ENCODE measurements around the gene DPH5. TPM values are rescaled to one million over a fixed set of nuclear protein-coding genes. Genes with fewer than 3 reads are reported as not detected.

Gene DPH5, protein sequence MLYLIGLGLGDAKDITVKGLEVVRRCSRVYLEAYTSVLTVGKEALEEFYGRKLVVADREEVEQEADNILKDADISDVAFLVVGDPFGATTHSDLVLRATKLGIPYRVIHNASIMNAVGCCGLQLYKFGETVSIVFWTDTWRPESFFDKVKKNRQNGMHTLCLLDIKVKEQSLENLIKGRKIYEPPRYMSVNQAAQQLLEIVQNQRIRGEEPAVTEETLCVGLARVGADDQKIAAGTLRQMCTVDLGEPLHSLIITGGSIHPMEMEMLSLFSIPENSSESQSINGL
- total RNA-seq (10 to 100 TPM; 30.6 to 44.3 (median 36.0) TPM), polyA plus RNA-seq (10 to 100 TPM; 26.3 to 29.0 TPM)
- long read RNA-seq, donor 1, transcript DPH5-203 (8 exons, 1,316 nt), result major isoform, 31 of 43 reads
- long read RNA-seq, donor 1, partial matches to known transcripts, result 0 of 43 reads
- long read RNA-seq, donor 1, other reads (novel, unspliced or antisense), result 8 of 43 reads
- long read RNA-seq, donor 2, transcript DPH5-203 (8 exons, 1,316 nt), result major isoform, 28 of 43 reads
- long read RNA-seq, donor 2, partial matches to known transcripts, result 0 of 43 reads
- long read RNA-seq, donor 2, other reads (novel, unspliced or antisense), result 8 of 43 reads
- long read RNA-seq, donor 3, transcript DPH5-211 (8 exons, 1,034 nt), result minor isoform, 6 of 102 reads
- long read RNA-seq, donor 3, transcript DPH5-201 (8 exons, 1,143 nt), result minor isoform, 5 of 102 reads
- long read RNA-seq, donor 3, transcript DPH5-203 (8 exons, 1,316 nt), result major isoform, 70 of 102 reads
- long read RNA-seq, donor 3, partial matches to known transcripts, result 1 of 102 reads
- long read RNA-seq, donor 3, other reads (novel, unspliced or antisense), result 20 of 102 reads

DNA sequence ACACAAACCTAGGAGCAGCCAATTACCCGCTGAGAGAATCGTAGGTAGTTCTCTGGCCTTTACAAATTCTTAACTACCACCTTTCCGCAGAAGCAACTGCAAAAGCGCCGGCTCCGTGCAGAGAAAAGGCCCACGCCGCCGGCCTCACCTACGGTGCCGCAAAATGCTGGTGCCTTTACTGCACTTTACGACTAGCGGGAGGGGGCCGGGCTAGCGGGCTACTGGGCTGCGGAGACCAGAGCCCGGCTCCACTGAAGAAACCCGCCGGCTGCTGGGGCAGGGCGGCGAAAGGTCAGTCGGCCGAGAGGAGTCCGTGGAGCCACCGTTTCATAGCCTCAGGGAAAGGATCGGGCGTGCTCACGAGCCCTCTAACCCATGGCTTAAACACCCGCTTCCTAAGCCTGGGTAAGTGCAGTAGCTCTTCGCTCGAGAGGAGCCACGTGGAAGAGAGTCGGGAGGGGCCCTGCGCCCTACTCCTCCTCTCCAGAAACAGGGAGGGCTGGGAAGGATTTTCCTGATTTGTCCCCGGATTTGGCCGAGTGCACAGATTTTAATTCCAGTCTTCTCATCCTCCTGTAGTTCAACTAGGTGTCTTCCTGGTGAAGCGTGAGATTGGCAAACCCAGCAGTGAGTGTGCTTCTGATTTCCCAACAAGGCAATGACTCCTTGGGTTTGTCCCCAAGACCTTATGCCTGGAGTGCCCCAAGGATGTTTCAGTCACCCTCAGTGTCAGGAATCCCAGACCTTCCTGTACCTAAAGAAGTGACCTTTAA lies at the start of gene DPH5:
DPH5 (minus strand) TSS at position 128 of the 773 bp plus-strand sequence. CDS start 341 bp downstream, outside the sequence.
- Histone ChIP-seq H3K27ac (peak within 1 kb of the TSS; percentile 42 to 93 (median 88)), H3K9me3 (no peaks in the 10 kb centered on the region), H3K27me3 (no peaks in the 10 kb centered on the region), H3K36me3 (peaks cover 0 to 22% (median 0%) of the 10 kb centered on the region in 9 donors), H3K4me3 (peak within 1 kb of the TSS; percentile 48 to 85 (median 71)), H3K4me1 (peaks cover 2 to 44% (median 23%) of the 10 kb centered on the region in 9 donors)
- WGBS, 2 donors, result 1% methylated on average over 37 of the region's 37 CpGs
- intact Hi-C loops (cut with DNase I), result loop anchor here in 8 of 10 donors (2.0 to 10.0 kb wide), 9 partner anchors 81 to 261 kb away; partner anchors contain the start of gene S1PR1 (in 4 of the 8)
- TF ChIP-seq, protein P1, sequence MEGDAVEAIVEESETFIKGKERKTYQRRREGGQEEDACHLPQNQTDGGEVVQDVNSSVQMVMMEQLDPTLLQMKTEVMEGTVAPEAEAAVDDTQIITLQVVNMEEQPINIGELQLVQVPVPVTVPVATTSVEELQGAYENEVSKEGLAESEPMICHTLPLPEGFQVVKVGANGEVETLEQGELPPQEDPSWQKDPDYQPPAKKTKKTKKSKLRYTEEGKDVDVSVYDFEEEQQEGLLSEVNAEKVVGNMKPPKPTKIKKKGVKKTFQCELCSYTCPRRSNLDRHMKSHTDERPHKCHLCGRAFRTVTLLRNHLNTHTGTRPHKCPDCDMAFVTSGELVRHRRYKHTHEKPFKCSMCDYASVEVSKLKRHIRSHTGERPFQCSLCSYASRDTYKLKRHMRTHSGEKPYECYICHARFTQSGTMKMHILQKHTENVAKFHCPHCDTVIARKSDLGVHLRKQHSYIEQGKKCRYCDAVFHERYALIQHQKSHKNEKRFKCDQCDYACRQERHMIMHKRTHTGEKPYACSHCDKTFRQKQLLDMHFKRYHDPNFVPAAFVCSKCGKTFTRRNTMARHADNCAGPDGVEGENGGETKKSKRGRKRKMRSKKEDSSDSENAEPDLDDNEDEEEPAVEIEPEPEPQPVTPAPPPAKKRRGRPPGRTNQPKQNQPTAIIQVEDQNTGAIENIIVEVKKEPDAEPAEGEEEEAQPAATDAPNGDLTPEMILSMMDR (IDR thresholded peaks at IDR 0.05), result no peak
- ATAC-seq (peak; percentile 95 to 100 (median 98)), DNase-seq (peak; percentile 88 to 93)

DNA sequence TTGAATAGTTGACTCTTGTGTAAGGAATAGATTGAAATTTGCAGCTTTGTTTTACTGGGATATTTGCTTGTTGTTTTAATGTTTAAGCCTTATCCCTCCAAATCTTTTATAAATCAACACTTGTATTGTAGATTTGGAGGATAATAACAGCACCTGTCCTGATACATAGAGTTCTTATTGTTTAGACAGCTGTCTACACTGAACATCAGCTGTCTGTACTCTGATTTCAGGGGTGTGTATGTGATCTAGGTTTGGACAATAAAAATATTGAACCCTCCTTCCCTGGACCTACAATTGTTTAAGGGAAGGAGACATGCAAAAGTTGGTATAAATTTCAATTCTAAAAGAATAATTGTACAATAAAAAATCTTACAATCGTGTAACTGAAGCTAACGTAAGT lies 48.3 kb upstream of the DPH5 start:
- intact Hi-C loops (cut with DNase I), result no loop called here
- Histone ChIP-seq H3K27ac (no peak overlapping the region), H3K4me3 (no peak overlapping the region), H3K36me3 (peaks cover 0 to 19% (median 0%) of the 10 kb centered on the region in 9 donors), H3K4me1 (peaks cover 0 to 26% (median 17%) of the 10 kb centered on the region in 9 donors), H3K9me3 (no peaks in the 10 kb centered on the region), H3K27me3 (no peaks in the 10 kb centered on the region)
- TF ChIP-seq, protein P1 (IDR thresholded peaks at IDR 0.05), result no peak
- ATAC-seq (no peak), DNase-seq (no peak)
- WGBS, 2 donors, result 96 to 98% methylated on average over 2 of the region's 2 CpGs

DNA sequence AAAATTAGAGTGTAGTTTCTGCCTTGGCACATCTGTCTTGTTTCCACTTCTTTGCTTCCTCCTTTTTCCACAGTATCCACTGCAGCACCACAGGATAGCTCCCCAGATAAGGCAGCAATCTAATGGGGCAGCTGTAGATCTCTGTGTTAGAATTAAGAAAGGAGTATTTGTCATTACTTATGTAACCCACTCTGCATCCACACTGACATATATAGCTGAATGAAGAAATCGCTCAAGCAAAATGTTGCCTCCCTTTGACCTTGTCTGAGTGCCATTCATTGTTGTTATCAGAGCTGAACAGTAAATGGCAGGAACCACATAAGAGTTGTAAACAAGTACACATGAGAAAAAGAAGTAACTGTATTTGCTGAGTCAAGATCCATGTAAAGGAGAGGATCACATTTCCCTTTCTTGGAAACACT lies 45.9 kb upstream of the DPH5 start:
- peaks cover 0 to 14% (median 0%) of the 10 kb centered on the region in 9 donors for H3K36me3 ChIP-seq
- TF ChIP-seq, protein P1 (IDR thresholded peaks at IDR 0.05), result no peak
- intact Hi-C loops (cut with DNase I), result no loop called here
- H3K4me3 ChIP-seq, result no peak overlapping the region
- DNase-seq (no peak), ATAC-seq (peak in 5 of 8 donors; percentile 37 to 50 (median 39))
- H3K27me3 ChIP-seq, result no peaks in the 10 kb centered on the region
- H3K27ac ChIP-seq, result peak overlapping the region in 3 of 10 donors; percentile 4 to 23 (median 11)
- 18 to 32% methylated on average over 1 of the region's 1 CpG for WGBS, 2 donors
- H3K9me3 ChIP-seq, result no peaks in the 10 kb centered on the region
- H3K4me1 ChIP-seq, result peaks cover 0 to 26% (median 17%) of the 10 kb centered on the region in 9 donors

All from heart right ventricle (tissue), 16 donors.